OCI-LY1 (cell line): ENCODE results near the gene CXCL1.

ENCODE experiments used
- H2AFZ ChIP-seq: fragments of 200-600 bp; sonication (generic), shearing (Covaris generic); 2 replicates; pipeline ENCODE4 v1.6.0; 2014; ENCODE audit warnings: antibody characterized with exemption, mild to moderate bottlenecking, low read length
- H3F3A ChIP-seq: fragments of 200-600 bp; sonication (generic), shearing (Covaris generic); 2 replicates; pipeline ENCODE4 v1.6.0; 2014; ENCODE audit warnings: mild to moderate bottlenecking, antibody characterized with exemption, low read length, moderate library complexity; ENCODE audit not compliant: insufficient read depth
- H3K27ac ChIP-seq: fragments of 200-600 bp; sonication (generic); 2 replicates; pipeline ENCODE4 v1.5.1; 2014; ENCODE audit warnings: low read length, mixed run types, mild to moderate bottlenecking, low read depth; ENCODE audit not compliant: poor library complexity, severe bottlenecking
- H3K27me3 ChIP-seq: fragments of 200-600 bp; sonication (generic); 2 replicates; pipeline ENCODE4 v1.6.0; 2014; ENCODE audit warnings: antibody characterized with exemption, mild to moderate bottlenecking, low read length, moderate library complexity; ENCODE audit not compliant: insufficient read depth
- H3K36me3 ChIP-seq: fragments of 200-600 bp; sonication (generic); 2 replicates; pipeline ENCODE4 v1.6.1; 2014; ENCODE audit warnings: mild to moderate bottlenecking, antibody characterized with exemption, low read length, moderate library complexity, mixed read lengths; ENCODE audit not compliant: insufficient read depth
- H3K4me1 ChIP-seq: fragments of 200-600 bp; sonication (generic); 2 replicates; pipeline ENCODE4 v1.5.1; 2014; ENCODE audit warnings: mild to moderate bottlenecking, low read length, moderate library complexity; ENCODE audit not compliant: insufficient read depth, severe bottlenecking
- H3K4me2 ChIP-seq: fragments of 200-600 bp; sonication (generic), shearing (Covaris generic); 2 replicates; pipeline ENCODE4 v1.6.1; 2014; ENCODE audit warnings: low read length
- H3K4me3 ChIP-seq: fragments of 200-600 bp; sonication (generic); 2 replicates; pipeline ENCODE4 v1.5.1; 2014; ENCODE audit warnings: low read length, low read depth, mild to moderate bottlenecking, mixed read lengths; ENCODE audit not compliant: poor library complexity, severe bottlenecking
- H3K79me2 ChIP-seq: fragments of 200-600 bp; shearing (Covaris generic); 2 replicates; pipeline ENCODE4 v1.6.1; 2016; ENCODE audit warnings: mixed run types, low read length, mixed read lengths; ENCODE audit not compliant: insufficient read depth
- H3K9ac ChIP-seq: fragments of 200-600 bp; sonication (generic), shearing (Covaris generic); 2 replicates; pipeline ENCODE4 v1.6.1; 2014; ENCODE audit warnings: mild to moderate bottlenecking, low read length, mixed read lengths
- H3K9me2 ChIP-seq: fragments of 200-600 bp; sonication (generic), shearing (Covaris generic); 2 replicates; pipeline ENCODE4 v1.6.1; 2014; ENCODE audit warnings: low read depth, mild to moderate bottlenecking, low read length, mixed read lengths
- H3K9me3 ChIP-seq: fragments of 200-600 bp; shearing (Covaris generic); 2 replicates; pipeline ENCODE4 v1.6.1; 2014; ENCODE audit warnings: low read length, mixed read lengths
- H4K20me1 ChIP-seq: fragments of 200-600 bp; sonication (generic), shearing (Covaris generic); 2 replicates; pipeline ENCODE4 v1.6.0; 2016; ENCODE audit warnings: mild to moderate bottlenecking, low read length; ENCODE audit not compliant: insufficient read depth
- CTCF ChIP-seq: fragments of 200-600 bp; sonication (generic), shearing (Covaris generic); IDR thresholded peaks from 2 replicates; pipeline ENCODE4 v1.5.1; 2017; ENCODE audit warnings: mild to moderate bottlenecking, antibody characterized with exemption, low read length, moderate library complexity, mixed read lengths
- EZH2 ChIP-seq: fragments of 200-600 bp; sonication (generic), shearing (Covaris generic); IDR thresholded peaks from 2 replicates; pipeline ENCODE4 v1.8.0; 2017; ENCODE audit warnings: borderline replicate concordance, mixed run types, mild to moderate bottlenecking, antibody characterized with exemption, low read length, moderate library complexity, mixed read lengths

Gene CXCL1

GRCh38 chr4:73850261-73850970, 18.8 kb upstream of the CXCL1 start:
- Histone ChIP-seq H3K9me3 (no peaks in the 10 kb centered on the region), H2AFZ (no peak overlapping the region), H4K20me1 (no peaks in the 10 kb centered on the region), H3K4me2 (no peak overlapping the region), H3K9me2 (no peaks in the 10 kb centered on the region), H3F3A (no peaks in the 10 kb centered on the region), H3K79me2 (no peaks in the 10 kb centered on the region), H3K36me3 (no peaks in the 10 kb centered on the region), H3K4me1 (no peaks in the 10 kb centered on the region), H3K4me3 (no peak overlapping the region), H3K27me3 (no peaks in the 10 kb centered on the region), H3K9ac (no peak overlapping the region), H3K27ac (no peak overlapping the region)
- TF ChIP-seq CTCF = no peak
- TF ChIP-seq EZH2 = no peak

- Histone ChIP-seq H3K27me3 (no peaks in the 10 kb centered on the region), H3K4me2 (no peak overlapping the region), H3K9me2 (no peaks in the 10 kb centered on the region), H3K4me3 (no peak overlapping the region), H3K36me3 (no peaks in the 10 kb centered on the region), H3K4me1 (no peaks in the 10 kb centered on the region), H3K27ac (no peak overlapping the region), H3K79me2 (no peaks in the 10 kb centered on the region), H3K9me3 (no peaks in the 10 kb centered on the region), H3K9ac (no peak overlapping the region), H2AFZ (no peak overlapping the region), H3F3A (no peaks in the 10 kb centered on the region), H4K20me1 (no peaks in the 10 kb centered on the region)
- no peak for TF ChIP-seq EZH2
- no peak for TF ChIP-seq CTCF
These were observed 17.9 kb upstream of the CXCL1 start for GRCh38 chr4:73851293-73851692.

GRCh38 chr4:73852771-73853170, 16.4 kb upstream of the CXCL1 start:
- H3K4me2 ChIP-seq = no peak overlapping the region
- TF ChIP-seq CTCF (no peak), EZH2 (no peak)
- no peak overlapping the region for H2AFZ ChIP-seq
- H3F3A ChIP-seq = no peaks in the 10 kb centered on the region
- no peaks in the 10 kb centered on the region for H3K9me3 ChIP-seq
- no peak overlapping the region for H3K27ac ChIP-seq
- H3K4me3 ChIP-seq = no peak overlapping the region
- H3K4me1 ChIP-seq = no peaks in the 10 kb centered on the region
- no peak overlapping the region for H3K9ac ChIP-seq
- H4K20me1 ChIP-seq = no peaks in the 10 kb centered on the region
- H3K79me2 ChIP-seq = no peaks in the 10 kb centered on the region
- no peaks in the 10 kb centered on the region for H3K27me3 ChIP-seq
- no peaks in the 10 kb centered on the region for H3K9me2 ChIP-seq
- no peaks in the 10 kb centered on the region for H3K36me3 ChIP-seq
